Measurements from ENCODE around the gene FSTL4.

- no peak for TF ChIP-seq CTCF (IDR thresholded peaks at IDR 0.05)
- TF ChIP-seq POLR2A (IDR thresholded peaks at IDR 0.05; ENCODE audit: low read depth) = no peak
- TF ChIP-seq EP300 (IDR thresholded peaks at IDR 0.05) = no peak
Observed at GRCh38 chr5:133405275-133406034, 206.9 kb downstream of the FSTL4 start.
